SK-N-SH (cell line): ENCODE results near the gene ROBO1.

Experiments
- EZH2phosphoT487 ChIP-seq: fragments of 200-600 bp; sonication (generic); IDR thresholded peaks from 2 replicates; pipeline ENCODE4 v1.6.1; 2017; ENCODE audit warnings: low read depth, mixed run types, mild to moderate bottlenecking, antibody characterized with exemption, moderate library complexity, borderline replicate concordance
- SIN3A ChIP-seq: IDR thresholded peaks from 2 replicates; pipeline ENCODE4 v1.6.1; 2012; ENCODE audit warnings: low read depth, mild to moderate bottlenecking, low read length, moderate library complexity, borderline replicate concordance
- TAF1 ChIP-seq: IDR thresholded peaks from 2 replicates; pipeline ENCODE4 v1.6.1; 2012; ENCODE audit warnings: low read depth, mild to moderate bottlenecking, low read length, moderate library complexity, borderline replicate concordance
- TF ChIP-seq, protein P1 (sequence below): IDR thresholded peaks from 2 replicates; pipeline ENCODE4; 2012
- TF ChIP-seq, protein P2 (sequence below): fragments of 200-600 bp; sonication (generic); IDR thresholded peaks from 2 replicates; pipeline ENCODE4 v1.6.1; 2017; ENCODE audit warnings: antibody characterized with exemption, mild to moderate bottlenecking, moderate library complexity

DNA sequence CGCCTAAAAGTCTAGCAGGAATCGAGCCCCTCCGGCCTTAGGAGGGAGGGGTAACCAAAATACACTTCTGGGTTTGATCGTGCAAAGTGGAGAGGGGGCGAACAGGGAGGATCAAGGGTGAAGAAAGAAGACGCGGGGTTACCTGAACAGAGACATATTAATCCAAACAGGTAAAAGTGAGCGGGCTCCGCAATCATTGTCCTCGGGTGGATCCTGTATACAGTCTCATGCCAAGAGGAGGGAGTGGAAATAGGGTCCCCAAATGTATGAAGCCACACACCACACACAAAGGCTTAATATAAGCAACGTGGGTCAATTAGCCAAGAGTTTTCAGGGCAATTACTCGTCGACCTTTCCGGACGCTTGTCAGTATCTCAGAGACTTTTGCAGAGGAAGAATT, 749.5 kb downstream of the ROBO1 start:
- no peak for TF ChIP-seq TAF1
- TF ChIP-seq, protein P1, sequence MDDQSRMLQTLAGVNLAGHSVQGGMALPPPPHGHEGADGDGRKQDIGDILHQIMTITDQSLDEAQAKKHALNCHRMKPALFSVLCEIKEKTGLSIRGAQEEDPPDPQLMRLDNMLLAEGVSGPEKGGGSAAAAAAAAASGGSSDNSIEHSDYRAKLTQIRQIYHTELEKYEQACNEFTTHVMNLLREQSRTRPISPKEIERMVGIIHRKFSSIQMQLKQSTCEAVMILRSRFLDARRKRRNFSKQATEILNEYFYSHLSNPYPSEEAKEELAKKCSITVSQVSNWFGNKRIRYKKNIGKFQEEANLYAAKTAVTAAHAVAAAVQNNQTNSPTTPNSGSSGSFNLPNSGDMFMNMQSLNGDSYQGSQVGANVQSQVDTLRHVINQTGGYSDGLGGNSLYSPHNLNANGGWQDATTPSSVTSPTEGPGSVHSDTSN, result no peak
- TF ChIP-seq, protein P2, sequence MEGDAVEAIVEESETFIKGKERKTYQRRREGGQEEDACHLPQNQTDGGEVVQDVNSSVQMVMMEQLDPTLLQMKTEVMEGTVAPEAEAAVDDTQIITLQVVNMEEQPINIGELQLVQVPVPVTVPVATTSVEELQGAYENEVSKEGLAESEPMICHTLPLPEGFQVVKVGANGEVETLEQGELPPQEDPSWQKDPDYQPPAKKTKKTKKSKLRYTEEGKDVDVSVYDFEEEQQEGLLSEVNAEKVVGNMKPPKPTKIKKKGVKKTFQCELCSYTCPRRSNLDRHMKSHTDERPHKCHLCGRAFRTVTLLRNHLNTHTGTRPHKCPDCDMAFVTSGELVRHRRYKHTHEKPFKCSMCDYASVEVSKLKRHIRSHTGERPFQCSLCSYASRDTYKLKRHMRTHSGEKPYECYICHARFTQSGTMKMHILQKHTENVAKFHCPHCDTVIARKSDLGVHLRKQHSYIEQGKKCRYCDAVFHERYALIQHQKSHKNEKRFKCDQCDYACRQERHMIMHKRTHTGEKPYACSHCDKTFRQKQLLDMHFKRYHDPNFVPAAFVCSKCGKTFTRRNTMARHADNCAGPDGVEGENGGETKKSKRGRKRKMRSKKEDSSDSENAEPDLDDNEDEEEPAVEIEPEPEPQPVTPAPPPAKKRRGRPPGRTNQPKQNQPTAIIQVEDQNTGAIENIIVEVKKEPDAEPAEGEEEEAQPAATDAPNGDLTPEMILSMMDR, result no peak
- no peak for TF ChIP-seq SIN3A
- no peak for TF ChIP-seq EZH2phosphoT487
